Endothelial cell of umbilical vein (primary cell): ENCODE data around the gene OR13C3. TPM values are rescaled to one million over a fixed set of nuclear protein-coding genes. Genes with fewer than 3 reads are reported as not detected.
"Not testable (repeated sequence)": the region's sequence is repeated elsewhere in the genome, so short reads cannot be mapped to it uniquely, and the experiment has no call there.

Experiments used
- BruUV-seq: library from RNA; stranded (reverse); fragments of 400-500 nt; replicated peaks from 2 replicates; lab custom pipeline; 2021; lab: Mats Ljungman, UMichigan
- CTCF ChIA-PET: fragments of 300-600, 350-600 bp; sonication (Branson Sonifier 250); formaldehyde crosslinking; loops from one replicate; lab custom pipeline; 2021; ENCODE audit warnings: antibody characterized with exemption, inconsistent platforms; lab: Charles Lee
- POLR2A ChIA-PET: fragments of 300-600, 350-600 bp; sonication (Branson Sonifier 250); formaldehyde crosslinking; loops from one replicate; lab custom pipeline; 2021; ENCODE audit warnings: antibody characterized with exemption, inconsistent platforms; lab: Charles Lee
- DNase-seq: peaks from one replicate; pipeline ENCODE4 v3.0.0-alpha.2; 2011; ENCODE audit warnings: low read depth, low spot score
- FAIRE-seq: peaks from 2 replicates; lab custom pipeline; 2011; peaks lifted over from hg19 to GRCh38; lab: Jason Lieb, UNC
- H2AFZ ChIP-seq: 2 replicates; pipeline ENCODE4 v1.6.0; 2012; ENCODE audit warnings: low read depth, low read length, control low read depth, inconsistent platforms
- H3K27ac ChIP-seq: 2 replicates; pipeline ENCODE4 v1.5.1; 2011; ENCODE audit warnings: low read depth, mild to moderate bottlenecking, control low read depth, low read length, moderate library complexity; ENCODE audit not compliant: insufficient read depth
- H3K27me3 ChIP-seq, 2 experiments: 2 replicates each; pipeline versions ENCODE4 v1.6.0 to v1.6.1; 2011; ENCODE audit warnings: low read length in 2 of 2, mixed read lengths in 1 of 2; ENCODE audit not compliant: control insufficient read depth in 2 of 2, insufficient read depth in 2 of 2
- H3K36me3 ChIP-seq, 2 experiments: 2 replicates in 1 of 2; 3 replicates in 1 of 2; pipeline ENCODE4 v1.5.1; 2011; ENCODE audit warnings: low read length in 2 of 2, mild to moderate bottlenecking in 1 of 2, moderate library complexity in 1 of 2; ENCODE audit not compliant: control insufficient read depth in 2 of 2, insufficient read depth in 2 of 2; ENCODE audit errors: extremely low read depth in 1 of 2
- H3K4me1 ChIP-seq: 3 replicates; pipeline ENCODE4 v1.5.1; 2011; ENCODE audit warnings: mild to moderate bottlenecking, low read length; ENCODE audit not compliant: control insufficient read depth, insufficient read depth; ENCODE audit errors: extremely low read depth
- H3K4me2 ChIP-seq: 2 replicates; pipeline ENCODE4 v1.6.1; 2011; ENCODE audit warnings: low read length, control low read depth, mixed read lengths; ENCODE audit not compliant: insufficient read depth
- H3K4me3 ChIP-seq, 3 experiments: fragments of 200-600 bp in 1 of 3; sonication (generic), shearing (Covaris generic) in 1 of 3; replicated peaks in 1 of 3; 2 replicates each; pipeline ENCODE4 v1.5.1; 2011 to 2016; ENCODE audit warnings: control low read depth in 3 of 3, low read length in 3 of 3, mild to moderate bottlenecking in 2 of 3, inconsistent platforms in 1 of 3, low read depth in 1 of 3, moderate library complexity in 1 of 3; ENCODE audit not compliant: insufficient read depth in 1 of 3
- H3K79me2 ChIP-seq: 2 replicates; pipeline ENCODE4 v1.6.0; 2012; ENCODE audit warnings: low read length, inconsistent platforms; ENCODE audit not compliant: control insufficient read depth, insufficient read depth
- H3K9ac ChIP-seq: replicated peaks from 2 replicates; pipeline ENCODE3; 2011; ENCODE audit warnings: low read length, control low read depth; ENCODE audit not compliant: insufficient read depth; ENCODE audit errors: extremely low read depth
- H3K9me1 ChIP-seq: replicated peaks from 3 replicates; pipeline ENCODE4 v1.6.0; 2011; ENCODE audit warnings: mild to moderate bottlenecking, low read length; ENCODE audit not compliant: control insufficient read depth, insufficient read depth; ENCODE audit errors: extremely low read depth
- H3K9me3 ChIP-seq: replicated peaks from 2 replicates; pipeline ENCODE4 v1.5.1; 2012; ENCODE audit warnings: low read length, inconsistent platforms; ENCODE audit not compliant: control insufficient read depth, insufficient read depth
- H4K20me1 ChIP-seq: replicated peaks from 2 replicates; pipeline ENCODE3; 2011; ENCODE audit warnings: mild to moderate bottlenecking, low read length; ENCODE audit not compliant: control insufficient read depth, insufficient read depth; ENCODE audit errors: extremely low read depth
- EZH2 ChIP-seq: IDR thresholded peaks from 2 replicates; pipeline ENCODE4 v1.6.1; 2012; ENCODE audit warnings: borderline replicate concordance, low read depth, mild to moderate bottlenecking, moderate library complexity, low read length, inconsistent platforms; ENCODE audit not compliant: severe bottlenecking
- FOS ChIP-seq: IDR thresholded peaks from 2 replicates; pipeline ENCODE4 v1.6.1; 2011; ENCODE audit warnings: mild to moderate bottlenecking, low read length, moderate library complexity, borderline replicate concordance; ENCODE audit not compliant: insufficient read depth
- GATA2 ChIP-seq: IDR thresholded peaks from 2 replicates; pipeline ENCODE4 v1.7.0; 2011; ENCODE audit warnings: low read depth, mild to moderate bottlenecking, moderate library complexity, mixed read lengths, low read length; ENCODE audit not compliant: insufficient read length, insufficient read depth
- JUN ChIP-seq: IDR thresholded peaks from 2 replicates; pipeline ENCODE4 v1.6.1; 2011; ENCODE audit warnings: borderline replicate concordance, low read depth; ENCODE audit not compliant: insufficient read length, insufficient read depth
- MYC ChIP-seq: IDR thresholded peaks from one replicate; pipeline ENCODE4 v1.6.1; 2011; ENCODE audit warnings: mild to moderate bottlenecking, low read depth, low read length
- POLR2A ChIP-seq: IDR thresholded peaks from 2 replicates; pipeline ENCODE4 v1.6.1; 2012; ENCODE audit warnings: low read depth, mild to moderate bottlenecking, control low read depth, low read length
- POLR2AphosphoS5 ChIP-seq: IDR thresholded peaks from 2 replicates; pipeline ENCODE4 v1.6.1; 2012; ENCODE audit warnings: low read depth, mild to moderate bottlenecking, control low read depth, low read length, moderate library complexity; ENCODE audit not compliant: insufficient read depth
- dilution Hi-C: fragments of 300-500 bp; cut with MboI; formaldehyde crosslinking; loops from one replicate; pipeline ENCODE4 v1.15.0; 2019; ENCODE audit warnings: low sequenced_read_pairs; ENCODE audit not compliant: extremely low pct_ligation_motif_present
- intact Hi-C: fragments of 100-400 bp; cut with micrococcal nuclease; formaldehyde crosslinking; loops from one replicate; pipeline ENCODE4 v1.10.0; 2022
- polyA plus RNA-seq, 4 experiments: library from polyadenylated mRNA; depleted of rRNA in 3 of 4; stranded (reverse) in 3 of 4; unstranded in 1 of 4; fragments of >200 nt; gene quantifications; 2 replicates each; pipeline versions ENCODE4 v1.2.1 to v1.2.3, GENCODE V29; 2011 to 2012; ENCODE audit warnings: missing spikeins in 1 of 4
- total RNA-seq: library from RNA; stranded (reverse); gene quantifications from 2 replicates; pipeline ENCODE4 v1.2.3, GENCODE V29; 2021
- TF ChIP-seq, protein P1 (sequence below): IDR thresholded peaks from 2 replicates; pipeline ENCODE4 v1.6.1; 2011; ENCODE audit not compliant: insufficient read depth, insufficient read length
- TF ChIP-seq, protein P2 (sequence below), 2 donors: IDR thresholded peaks; 1 replicate in 1 of 2; 2 replicates in 1 of 2; pipeline ENCODE4 v1.5.1; 2011; ENCODE audit warnings: low read length in 2 of 2, mild to moderate bottlenecking in 2 of 2, moderate library complexity in 2 of 2, control low read depth in 1 of 2, inconsistent platforms in 1 of 2, low read depth in 1 of 2; ENCODE audit not compliant: insufficient read depth in 1 of 2; ENCODE audit errors: extremely low read depth in 1 of 2

OR13C3 gene
- total and polyA plus RNA-seq, 2 donors (not counting 3 experiments of a cell fraction or from before 2014, with no cell fraction given), result not detected

DNA sequence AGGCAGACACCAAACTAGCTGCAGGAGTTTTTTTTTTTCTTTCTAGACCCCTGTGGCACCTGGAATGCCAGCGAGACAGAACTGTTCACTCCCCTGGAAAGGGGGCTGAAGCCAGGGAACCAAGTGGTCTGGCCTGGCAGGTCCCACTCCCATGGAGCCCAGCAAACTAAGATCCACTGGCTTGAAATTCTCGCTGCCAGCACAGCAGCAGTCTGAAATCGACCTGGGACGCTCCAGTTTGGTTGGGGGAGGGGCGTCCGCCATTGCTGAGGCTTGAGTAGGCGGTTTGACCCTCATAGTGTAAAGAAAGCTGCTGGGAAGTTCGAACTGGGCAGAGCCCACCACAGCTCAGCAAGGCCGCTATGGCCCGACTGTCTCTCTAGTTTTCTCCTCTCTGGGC lies 16.4 kb downstream of the OR13C3 start:
- H3K4me3 ChIP-seq, H2AFZ ChIP-seq, H3K79me2 ChIP-seq, dilution Hi-C loops, H3K4me1 ChIP-seq, H3K27me3 ChIP-seq, H3K9me3 ChIP-seq, H3K9me1 ChIP-seq, H4K20me1 ChIP-seq, H3K36me3 ChIP-seq, BruUV-seq, intact Hi-C loops, H3K4me2 ChIP-seq, FAIRE-seq, DNase-seq, H3K27ac ChIP-seq, CTCF ChIA-PET, H3K9ac ChIP-seq, POLR2A ChIA-PET: not testable (repeated sequence)

- no peaks in the 10 kb centered on the region for H3K79me2 ChIP-seq
- peaks cover 3% of the 10 kb centered on the region for H3K9me3 ChIP-seq
- FAIRE-seq, result peak; percentile 21
- no peaks in the 10 kb centered on the region for H4K20me1 ChIP-seq
- H3K9ac ChIP-seq, result no peak overlapping the region
- H3K4me3 ChIP-seq, result no peak overlapping the region
- no peaks in the 10 kb centered on the region for H3K36me3 ChIP-seq
- no TSS peak for BruUV-seq
- H3K27ac ChIP-seq, result no peak overlapping the region
- no peak overlapping the region for H2AFZ ChIP-seq
- intact Hi-C loops (no loop called here), dilution Hi-C loops (no loop called here)
- H3K27me3 ChIP-seq, result no peaks in the 10 kb centered on the region
- H3K9me1 ChIP-seq, result no peaks in the 10 kb centered on the region
- H3K4me1 ChIP-seq, result no peaks in the 10 kb centered on the region
- TF ChIP-seq GATA2, result no peak
- TF ChIP-seq, protein P1, sequence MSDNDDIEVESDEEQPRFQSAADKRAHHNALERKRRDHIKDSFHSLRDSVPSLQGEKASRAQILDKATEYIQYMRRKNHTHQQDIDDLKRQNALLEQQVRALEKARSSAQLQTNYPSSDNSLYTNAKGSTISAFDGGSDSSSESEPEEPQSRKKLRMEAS, result no peak
- no peak for TF ChIP-seq JUN
- no peak for TF ChIP-seq POLR2AphosphoS5
- TF ChIP-seq POLR2A, result no peak
- TF ChIP-seq, protein P2, sequence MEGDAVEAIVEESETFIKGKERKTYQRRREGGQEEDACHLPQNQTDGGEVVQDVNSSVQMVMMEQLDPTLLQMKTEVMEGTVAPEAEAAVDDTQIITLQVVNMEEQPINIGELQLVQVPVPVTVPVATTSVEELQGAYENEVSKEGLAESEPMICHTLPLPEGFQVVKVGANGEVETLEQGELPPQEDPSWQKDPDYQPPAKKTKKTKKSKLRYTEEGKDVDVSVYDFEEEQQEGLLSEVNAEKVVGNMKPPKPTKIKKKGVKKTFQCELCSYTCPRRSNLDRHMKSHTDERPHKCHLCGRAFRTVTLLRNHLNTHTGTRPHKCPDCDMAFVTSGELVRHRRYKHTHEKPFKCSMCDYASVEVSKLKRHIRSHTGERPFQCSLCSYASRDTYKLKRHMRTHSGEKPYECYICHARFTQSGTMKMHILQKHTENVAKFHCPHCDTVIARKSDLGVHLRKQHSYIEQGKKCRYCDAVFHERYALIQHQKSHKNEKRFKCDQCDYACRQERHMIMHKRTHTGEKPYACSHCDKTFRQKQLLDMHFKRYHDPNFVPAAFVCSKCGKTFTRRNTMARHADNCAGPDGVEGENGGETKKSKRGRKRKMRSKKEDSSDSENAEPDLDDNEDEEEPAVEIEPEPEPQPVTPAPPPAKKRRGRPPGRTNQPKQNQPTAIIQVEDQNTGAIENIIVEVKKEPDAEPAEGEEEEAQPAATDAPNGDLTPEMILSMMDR (IDR thresholded peaks at IDR 0.05; ENCODE audit: extremely low read depth in 1 of 2, insufficient read depth in 1 of 2, low read depth in 1 of 2, low read length in 2 of 2), result no peak
- TF ChIP-seq EZH2, result no peak
- no peak for TF ChIP-seq MYC
- TF ChIP-seq FOS, result no peak
- no peak for DNase-seq
- CTCF ChIA-PET, result no interaction called here
- POLR2A ChIA-PET, result no interaction called here
- no peak overlapping the region for H3K4me2 ChIP-seq
Observed at GRCh38 chr9:104514901-104515300, 21.8 kb downstream of the OR13C3 start.
